Left colon (tissue), 2 donors: ENCODE measurements around the gene VIPR1. TPM values are rescaled to one million over a fixed set of nuclear protein-coding genes. Genes with fewer than 3 reads are reported as not detected.

ENCODE experiments used
- ATAC-seq: fragments of 200-7000 bp; cut with Tn5 transposase; one replicate; pipeline ENCODE4 v1.9.1; 2020; ENCODE audit warnings: mild to moderate bottlenecking, moderate library complexity
- DNase-seq, 2 donors: peaks; one replicate each; pipeline ENCODE4 v3.0.0-alpha.2; 2020
- intact Hi-C, 2 donors: fragments of 100-400 bp; cut with DNase I in 1 of 2; cut with micrococcal nuclease in 1 of 2; formaldehyde crosslinking; loops; one replicate each; pipeline versions ENCODE4 v1.11.2 to v1.14.0; 2022; cut with DNase I, micrococcal nuclease
- long read RNA-seq: library from polyadenylated mRNA; unstranded; transcript quantifications from one replicate; pipeline ENCODE4 v2.0.0, GENCODE V29; 2021
- total RNA-seq, 2 donors: library from RNA; stranded (reverse); fragmentation: NEBNext Ultra II Directional; extraction: Animal tissue kit (Norgen Biotek cat#: 25700); gene quantifications; one replicate each; pipeline ENCODE4 v1.2.1, GENCODE V29; 2021
- donor health status: DM: no; HTN: no; CAD: no.
- donor health status: DM: yes; HTN: yes; CAD: no.

VIPR1 gene
- 100 to 1,000 TPM; 128 to 137 TPM for total RNA-seq
- long read RNA-seq, transcript VIPR1-201 (13 exons, 2,773 nt) = major isoform, 16 of 85 reads
- long read RNA-seq, partial matches to known transcripts = 40 of 85 reads
- long read RNA-seq, other reads (novel, unspliced or antisense) = 26 of 85 reads

GRCh38 chr3:42502429-42503250, at the start of gene VIPR1:
Gene VIPR1, plus strand, starts transcription at chr3:42502643. Its CDS starts 93 bp downstream, at chr3:42502736.
- ATAC-seq (peak; percentile 71), DNase-seq (peak; percentile 92 to 94)
- intact Hi-C loops = no loop called here

- ATAC-seq (no peak), DNase-seq (no peak)
- intact Hi-C loops = no loop called here
Observed at GRCh38 chr3:42456211-42456610, 46.2 kb upstream of the VIPR1 start.

- no peak for DNase-seq
- intact Hi-C loops = no loop called here
- no peak for ATAC-seq
Observed at GRCh38 chr3:42459151-42459550, 43.3 kb upstream of the VIPR1 start.

- no peak for DNase-seq
Observed at GRCh38 chr3:42461762-42462161, 40.7 kb upstream of the VIPR1 start.

GRCh38 chr3:42463093-42463492, 39.4 kb upstream of the VIPR1 start:
- intact Hi-C loops = no loop called here
- ATAC-seq = no peak
- DNase-seq = no peak

More at GRCh38 chr3:42461762-42462161, 40.7 kb upstream of the VIPR1 start:
- intact Hi-C loops = no loop called here
- ATAC-seq = no peak

- no peak for ATAC-seq
- DNase-seq = no peak
- intact Hi-C loops = no loop called here
Observed at GRCh38 chr3:42468111-42468510, 34.3 kb upstream of the VIPR1 start.

- DNase-seq (no peak), ATAC-seq (no peak)
- intact Hi-C loops = no loop called here
Observed at GRCh38 chr3:42472555-42472954, 29.9 kb upstream of the VIPR1 start.

- ATAC-seq (peak; percentile 77), DNase-seq (peak; percentile 54 to 55)
- intact Hi-C loops = no loop called here
Observed at GRCh38 chr3:42473083-42473932, 29.1 kb upstream of the VIPR1 start.

GRCh38 chr3:42476225-42477125, 26.0 kb upstream of the VIPR1 start:
- DNase-seq (peak; percentile 66 to 75), ATAC-seq (peak; percentile 88)
- intact Hi-C loops = no loop called here

- ATAC-seq (no peak), DNase-seq (no peak)
- intact Hi-C loops = no loop called here
Observed at GRCh38 chr3:42477696-42478095, 24.7 kb upstream of the VIPR1 start.

- intact Hi-C loops = no loop called here
- ATAC-seq = no peak
- no peak for DNase-seq
Observed at GRCh38 chr3:42478830-42479229, 23.6 kb upstream of the VIPR1 start.

- DNase-seq (no peak), ATAC-seq (peak; percentile 17)
- intact Hi-C loops = no loop called here
Observed at GRCh38 chr3:42486814-42487565, 15.5 kb upstream of the VIPR1 start.

GRCh38 chr3:42488687-42489086, 13.8 kb upstream of the VIPR1 start:
- DNase-seq (no peak), ATAC-seq (no peak)
- intact Hi-C loops = no loop called here

GRCh38 chr3:42489116-42489936, 13.1 kb upstream of the VIPR1 start:
- ATAC-seq (no peak), DNase-seq (no peak)

GRCh38 chr3:42489937-42490227, 12.6 kb upstream of the VIPR1 start:
- DNase-seq (no peak), ATAC-seq (peak; percentile 18)
- intact Hi-C loops = no loop called here

More at GRCh38 chr3:42489116-42489936, 13.1 kb upstream of the VIPR1 start:
- intact Hi-C loops = no loop called here

GRCh38 chr3:42490243-42490642, 12.2 kb upstream of the VIPR1 start:
- DNase-seq (peak; percentile 61 to 65), ATAC-seq (peak; percentile 88)
- intact Hi-C loops = no loop called here

GRCh38 chr3:42491881-42492507, 10.4 kb upstream of the VIPR1 start:
- ATAC-seq (no peak), DNase-seq (no peak)

More at GRCh38 chr3:42491881-42492507, 10.4 kb upstream of the VIPR1 start:
- intact Hi-C loops = no loop called here
